ENCODE results near the gene MACROD2.

DNA sequence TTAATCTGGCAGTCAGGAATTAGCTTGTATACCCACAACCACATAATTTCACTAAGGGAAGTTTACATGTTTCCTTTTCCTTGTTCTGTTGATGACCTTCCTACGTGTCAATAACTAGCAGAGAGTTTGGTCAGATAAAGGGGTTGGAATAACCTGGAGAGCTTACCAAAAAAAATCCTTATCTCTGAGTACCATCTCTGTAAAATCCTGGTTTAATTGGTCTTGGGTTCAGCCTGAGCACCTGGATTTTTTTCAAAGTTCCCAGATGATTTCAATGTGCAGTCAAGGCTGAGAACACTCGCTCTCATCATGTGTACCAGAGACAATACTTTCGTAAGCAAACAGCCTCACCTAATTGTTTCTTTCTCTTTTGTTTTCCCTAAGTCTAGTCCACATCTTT is 825.9 kb downstream of the MACROD2 start:
- TF ChIP-seq CTCF (conservative IDR thresholded peaks at IDR 0.05 in 1 of 2, IDR thresholded peaks at IDR 0.05 in 1 of 2; ENCODE audit: extremely low read depth in 1 of 2, insufficient read depth in 1 of 2, low read depth in 1 of 2, low read length in 2 of 2) (no peak), EZH2 (IDR thresholded peaks at IDR 0.05; ENCODE audit: borderline replicate concordance, low read length) (no peak)

All from mammary epithelial cell (primary cell).